ENCODE data around the gene BTBD7.
A peak's percentile ranks its signal among the peaks of the same experiment; 100 is the strongest.
"Not testable (repeated sequence)": the region's sequence is repeated elsewhere in the genome, so short reads cannot be mapped to it uniquely, and the experiment has no call there.

Gene BTBD7

GRCh38 chr14:93245764-93246420, 86.9 kb downstream of the BTBD7 start:
- DNase-seq (ENCODE audit: low spot score), result no peak

- DNase-seq (ENCODE audit: low spot score), result no peak
These were observed 92.2 kb downstream of the BTBD7 start for GRCh38 chr14:93240678-93241000.

- DNase-seq (ENCODE audit: low spot score), result no peak
These were observed 92.8 kb downstream of the BTBD7 start for GRCh38 chr14:93239869-93240677.

- no peak for DNase-seq (ENCODE audit: low spot score)
These were observed 98.0 kb downstream of the BTBD7 start for GRCh38 chr14:93234798-93235197.

- DNase-seq (ENCODE audit: low spot score), result not testable (repeated sequence)
These were observed 99.8 kb downstream of the BTBD7 start for GRCh38 chr14:93233078-93233477.

GRCh38 chr14:93232159-93232558, 100.7 kb downstream of the BTBD7 start:
- DNase-seq (ENCODE audit: low spot score), result no peak

- DNase-seq (ENCODE audit: low spot score), result no peak
These were observed 101.5 kb downstream of the BTBD7 start for GRCh38 chr14:93231129-93231979.

GRCh38 chr14:93230539-93230938, 102.3 kb downstream of the BTBD7 start:
- no peak for DNase-seq (ENCODE audit: low spot score)

- DNase-seq (ENCODE audit: low spot score), result no peak
These were observed 104.3 kb downstream of the BTBD7 start for GRCh38 chr14:93228550-93228949.

- no peak for DNase-seq (ENCODE audit: low spot score)
These were observed 109.3 kb downstream of the BTBD7 start for GRCh38 chr14:93223565-93223964.

GRCh38 chr14:93220509-93220908, 112.3 kb downstream of the BTBD7 start:
- DNase-seq (ENCODE audit: low spot score), result no peak

- DNase-seq (ENCODE audit: low spot score), result no peak
These were observed 113.6 kb downstream of the BTBD7 start for GRCh38 chr14:93219103-93219726.

- DNase-seq (ENCODE audit: low spot score), result no peak
These were observed 118.2 kb downstream of the BTBD7 start for GRCh38 chr14:93214598-93214997.

GRCh38 chr14:93212432-93212831, 120.4 kb downstream of the BTBD7 start:
- no peak for DNase-seq (ENCODE audit: low spot score)

- DNase-seq (ENCODE audit: low spot score), result peak; percentile 81
These were observed 125.1 kb downstream of the BTBD7 start for GRCh38 chr14:93207468-93208308.

- DNase-seq (ENCODE audit: low spot score), result peak; percentile 96
These were observed 125.9 kb downstream of the BTBD7 start, which contains the start of the genes GON7 and UBR7 for GRCh38 chr14:93206793-93207467. TSS of gene GON7 (minus strand) at chr14:93207065. CDS start at chr14:93207037, 28 bp downstream. TSS of gene UBR7 (plus strand) at chr14:93207256. CDS start at chr14:93207292, 36 bp downstream.

- DNase-seq (ENCODE audit: low spot score), result no peak
These were observed 131.6 kb downstream of the BTBD7 start for GRCh38 chr14:93201155-93201704.

- no peak for DNase-seq (ENCODE audit: low spot score)
These were observed 132.3 kb downstream of the BTBD7 start for GRCh38 chr14:93200553-93200952.

GRCh38 chr14:93199031-93199430, 133.8 kb downstream of the BTBD7 start:
- no peak for DNase-seq (ENCODE audit: low spot score)

GRCh38 chr14:93195316-93195999, 137.4 kb downstream of the BTBD7 start:
- no peak for DNase-seq (ENCODE audit: low spot score)
